ENCODE measurements around the gene ZNF662. TPM values are rescaled to one million over a fixed set of nuclear protein-coding genes. Genes with fewer than 3 reads are reported as not detected.

Gene ZNF662
- total RNA-seq, 4 donors from 2014 or later = 2.2 to 6.0 (median 4.9) TPM

DNA sequence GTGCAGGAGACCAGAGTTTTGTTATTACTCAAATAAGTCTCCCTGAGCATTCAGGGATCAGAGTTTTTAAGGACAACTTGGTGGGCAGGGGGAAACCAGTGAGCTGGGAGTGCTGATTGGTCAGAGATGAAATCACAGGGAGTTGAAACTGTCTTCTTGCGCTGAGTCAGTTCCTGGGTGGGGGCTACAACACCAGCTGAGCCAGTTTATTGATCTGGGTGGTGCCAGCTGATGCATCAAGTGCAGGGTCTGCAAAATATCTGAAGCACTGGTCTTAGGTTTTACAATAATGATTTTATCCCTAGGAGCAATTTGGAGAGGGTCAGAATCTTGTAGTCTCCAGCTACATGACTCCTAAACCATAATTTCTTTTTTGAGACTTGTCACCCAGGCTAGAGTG is 13.8 kb upstream of the ZNF662 start:
- no peak for TF ChIP-seq POLR2A (IDR thresholded peaks at IDR 0.05)
- TF ChIP-seq EP300 (IDR thresholded peaks at IDR 0.05; ENCODE audit: low read depth) = no peak
- TF ChIP-seq, protein P1, sequence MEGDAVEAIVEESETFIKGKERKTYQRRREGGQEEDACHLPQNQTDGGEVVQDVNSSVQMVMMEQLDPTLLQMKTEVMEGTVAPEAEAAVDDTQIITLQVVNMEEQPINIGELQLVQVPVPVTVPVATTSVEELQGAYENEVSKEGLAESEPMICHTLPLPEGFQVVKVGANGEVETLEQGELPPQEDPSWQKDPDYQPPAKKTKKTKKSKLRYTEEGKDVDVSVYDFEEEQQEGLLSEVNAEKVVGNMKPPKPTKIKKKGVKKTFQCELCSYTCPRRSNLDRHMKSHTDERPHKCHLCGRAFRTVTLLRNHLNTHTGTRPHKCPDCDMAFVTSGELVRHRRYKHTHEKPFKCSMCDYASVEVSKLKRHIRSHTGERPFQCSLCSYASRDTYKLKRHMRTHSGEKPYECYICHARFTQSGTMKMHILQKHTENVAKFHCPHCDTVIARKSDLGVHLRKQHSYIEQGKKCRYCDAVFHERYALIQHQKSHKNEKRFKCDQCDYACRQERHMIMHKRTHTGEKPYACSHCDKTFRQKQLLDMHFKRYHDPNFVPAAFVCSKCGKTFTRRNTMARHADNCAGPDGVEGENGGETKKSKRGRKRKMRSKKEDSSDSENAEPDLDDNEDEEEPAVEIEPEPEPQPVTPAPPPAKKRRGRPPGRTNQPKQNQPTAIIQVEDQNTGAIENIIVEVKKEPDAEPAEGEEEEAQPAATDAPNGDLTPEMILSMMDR (IDR thresholded peaks at IDR 0.05) = no peak
- TF ChIP-seq POLR2AphosphoS5 (IDR thresholded peaks at IDR 0.05) = no peak
- peaks cover 3% of the 10 kb centered on the region for H3K27me3 ChIP-seq

DNA sequence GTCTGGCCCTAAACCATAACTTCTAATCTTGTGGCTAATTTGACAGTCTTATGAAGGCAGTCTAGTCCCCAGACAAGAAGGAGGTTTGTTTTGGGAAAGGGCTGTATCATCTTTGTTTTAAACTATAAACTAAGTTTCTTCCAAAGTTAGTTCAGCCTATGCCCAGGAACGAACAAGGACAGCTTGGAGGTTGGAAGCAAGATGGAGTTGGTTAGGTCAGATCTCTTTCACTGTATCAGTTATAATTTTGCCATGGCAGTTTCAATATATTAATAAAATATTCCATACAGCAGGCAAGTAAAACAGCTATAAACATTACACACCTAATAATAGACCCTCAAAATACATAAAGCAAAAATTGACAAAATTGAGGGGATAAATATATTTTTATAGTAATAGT is 13.1 kb upstream of the ZNF662 start:
- TF ChIP-seq POLR2AphosphoS5 (IDR thresholded peaks at IDR 0.05) (no peak), EP300 (IDR thresholded peaks at IDR 0.05; ENCODE audit: low read depth) (no peak), POLR2A (IDR thresholded peaks at IDR 0.05) (no peak)
- TF ChIP-seq, protein P1 (IDR thresholded peaks at IDR 0.05) = no peak
- intact Hi-C loops (cut with DNase I; ENCODE audit: low total_unique reads) = no loop called here
- H3K27ac ChIP-seq = no peak overlapping the region
- 76% methylated on average over 1 of the region's 1 CpG; no CpG with 5 or more reads in 1 of the 2 donors for WGBS, 2 donors (ENCODE audit: low coverage in 1 of 2)
- no peaks in the 10 kb centered on the region for H3K9me3 ChIP-seq
- H3K27me3 ChIP-seq = peaks cover 3% of the 10 kb centered on the region
- H3K36me3 ChIP-seq = no peaks in the 10 kb centered on the region
- in situ Hi-C loops (cut with MboI; ENCODE audit: low pct_ligation_motif_present in 1 of 4, low pct_unique_long_range_greater_than_20kb in 1 of 4, low sequenced_read_pairs in 3 of 4) = loop anchor here in 1 of 4 donors (25.0 kb wide), 1 partner anchor 656 kb away; no protein-coding TSS in a partner anchor
- no peak overlapping the region for H3K4me3 ChIP-seq
- no peaks in the 10 kb centered on the region for H3K4me1 ChIP-seq
- DNase-seq = no peak

More for the DNA sequence above, 13.8 kb upstream of the ZNF662 start:
- H3K27ac ChIP-seq = no peak overlapping the region
- no peaks in the 10 kb centered on the region for H3K4me1 ChIP-seq
- DNase-seq = no peak
- H3K36me3 ChIP-seq = no peaks in the 10 kb centered on the region
- no peaks in the 10 kb centered on the region for H3K9me3 ChIP-seq
- WGBS, 2 donors (ENCODE audit: low coverage in 1 of 2) = 60 to 92% methylated on average over 1 of the region's 1 CpG
- in situ Hi-C loops (cut with MboI; ENCODE audit: low pct_ligation_motif_present in 1 of 4, low pct_unique_long_range_greater_than_20kb in 1 of 4, low sequenced_read_pairs in 3 of 4) = loop anchor here in 1 of 4 donors (25.0 kb wide), 1 partner anchor 655 kb away; no protein-coding TSS in a partner anchor
- intact Hi-C loops (cut with DNase I; ENCODE audit: low total_unique reads) = no loop called here
- no peak overlapping the region for H3K4me3 ChIP-seq

GRCh38 chr3:42894698-42895579 is 11.0 kb upstream of the ZNF662 start:
- WGBS, 2 donors (ENCODE audit: low coverage in 1 of 2) = 46 to 61% methylated on average over 2 to 3 of the region's 3 CpGs
- intact Hi-C loops (cut with DNase I; ENCODE audit: low total_unique reads) = no loop called here
- no peak overlapping the region for H3K4me3 ChIP-seq

DNA sequence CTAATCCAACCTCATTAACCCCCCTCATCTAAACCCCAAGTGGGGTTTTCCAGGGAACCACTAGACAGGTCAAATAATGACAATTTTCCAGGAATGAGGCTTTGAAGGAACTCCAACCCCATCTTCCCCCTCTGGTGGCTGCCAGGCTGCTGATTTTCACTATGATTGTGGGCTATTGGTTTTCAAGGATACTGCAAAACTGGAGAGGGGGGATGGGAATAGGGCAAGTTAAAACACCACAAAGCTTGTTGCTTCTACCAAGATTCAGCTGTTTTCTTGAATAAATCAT is 10.4 kb upstream of the ZNF662 start:
- no peaks in the 10 kb centered on the region for H3K27me3 ChIP-seq
- intact Hi-C loops (cut with DNase I; ENCODE audit: low total_unique reads) = no loop called here
- in situ Hi-C loops (cut with MboI; ENCODE audit: low pct_ligation_motif_present in 1 of 4, low pct_unique_long_range_greater_than_20kb in 1 of 4, low sequenced_read_pairs in 3 of 4) = loop anchor here in 1 of 4 donors (25.0 kb wide), 1 partner anchor 658 kb away; no protein-coding TSS in a partner anchor

More at GRCh38 chr3:42894698-42895579, 11.0 kb upstream of the ZNF662 start:
- TF ChIP-seq POLR2AphosphoS5 (IDR thresholded peaks at IDR 0.05) (no peak), POLR2A (IDR thresholded peaks at IDR 0.05) (no peak), EP300 (IDR thresholded peaks at IDR 0.05; ENCODE audit: low read depth) (no peak)
- TF ChIP-seq, protein P1 (IDR thresholded peaks at IDR 0.05) = no peak
- Histone ChIP-seq H3K9me3 (no peaks in the 10 kb centered on the region), H3K36me3 (no peaks in the 10 kb centered on the region), H3K27ac (no peak overlapping the region), H3K27me3 (no peaks in the 10 kb centered on the region), H3K4me1 (no peaks in the 10 kb centered on the region)
- in situ Hi-C loops (cut with MboI; ENCODE audit: low pct_ligation_motif_present in 1 of 4, low pct_unique_long_range_greater_than_20kb in 1 of 4, low sequenced_read_pairs in 3 of 4) = loop anchor here in 1 of 4 donors (25.0 kb wide), 1 partner anchor 658 kb away; no protein-coding TSS in a partner anchor
- DNase-seq = no peak

More for the DNA sequence above, 10.4 kb upstream of the ZNF662 start:
- Histone ChIP-seq H3K9me3 (no peaks in the 10 kb centered on the region), H3K27ac (no peak overlapping the region), H3K4me1 (no peaks in the 10 kb centered on the region), H3K36me3 (no peaks in the 10 kb centered on the region), H3K4me3 (no peak overlapping the region)
- TF ChIP-seq, protein P1 (IDR thresholded peaks at IDR 0.05) = no peak
- TF ChIP-seq POLR2AphosphoS5 (IDR thresholded peaks at IDR 0.05) = no peak
- TF ChIP-seq POLR2A (IDR thresholded peaks at IDR 0.05) = no peak
- no peak for TF ChIP-seq EP300 (IDR thresholded peaks at IDR 0.05; ENCODE audit: low read depth)
- DNase-seq = no peak

Measured in transverse colon (tissue), 4 donors.